NCI-H2081 treated with DMSO at 0.1 percent for 48 hours (cell line): ENCODE measurements around the gene CNPPD1.

Source experiments
- DNase-seq: peaks from one replicate; lab custom pipeline; 2025; lab: John Stamatoyannopoulos, UW

Gene CNPPD1

DNA sequence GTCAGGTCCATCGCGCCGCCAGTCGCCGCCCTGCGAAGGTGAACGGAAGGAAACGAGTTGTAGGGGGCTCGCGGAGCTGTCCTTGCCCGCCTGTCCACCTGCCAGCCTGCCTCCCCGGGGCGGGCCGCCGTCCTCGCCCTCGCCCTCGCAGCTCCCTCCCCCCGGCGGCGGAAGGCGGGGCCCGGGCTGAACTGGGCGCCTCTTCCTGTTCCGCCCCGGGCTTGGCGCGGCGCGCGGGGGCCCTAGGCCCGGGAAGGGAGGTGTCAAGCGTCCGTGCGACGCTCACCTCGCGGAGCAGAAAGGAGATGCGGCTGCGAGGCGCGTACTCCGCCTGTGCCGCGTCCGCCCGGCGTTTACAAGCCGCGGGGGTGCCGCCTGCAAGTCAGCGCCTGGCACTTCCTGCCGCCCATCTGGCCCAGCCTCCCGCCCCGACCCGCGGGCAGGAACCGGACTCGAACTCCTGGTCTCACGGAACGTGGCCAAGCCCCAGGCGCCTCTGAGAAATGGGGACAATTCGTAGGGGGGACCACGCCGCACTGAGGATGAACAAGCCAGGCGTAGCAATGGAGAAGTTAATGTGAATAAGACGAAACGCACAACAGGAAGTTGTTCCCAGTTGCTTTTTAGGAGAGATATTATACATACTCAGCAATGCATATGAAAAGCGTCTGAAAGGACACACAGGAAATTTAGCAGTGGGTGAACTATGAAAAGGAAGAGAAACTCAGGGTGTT lies at the start of gene CNPPD1:
CNPPD1 (minus strand) TSS at position 108 of the 734 bp plus-strand sequence; CDS start at position 11, 97 bp downstream.
- DNase-seq, result peak; percentile 51

GRCh38 chr2:219225350-219225749 lies 48.6 kb upstream of the CNPPD1 start:
- DNase-seq, result no peak

- DNase-seq, result no peak
Measured at GRCh38 chr2:219223831-219224610, 47.3 kb upstream of the CNPPD1 start.

GRCh38 chr2:219221957-219222518 lies 45.3 kb upstream of the CNPPD1 start:
- DNase-seq, result no peak

GRCh38 chr2:219220652-219221402 lies 44.1 kb upstream of the CNPPD1 start:
- DNase-seq, result no peak

- no peak for DNase-seq
Measured at GRCh38 chr2:219219784-219220532, 43.2 kb upstream of the CNPPD1 start.

DNA sequence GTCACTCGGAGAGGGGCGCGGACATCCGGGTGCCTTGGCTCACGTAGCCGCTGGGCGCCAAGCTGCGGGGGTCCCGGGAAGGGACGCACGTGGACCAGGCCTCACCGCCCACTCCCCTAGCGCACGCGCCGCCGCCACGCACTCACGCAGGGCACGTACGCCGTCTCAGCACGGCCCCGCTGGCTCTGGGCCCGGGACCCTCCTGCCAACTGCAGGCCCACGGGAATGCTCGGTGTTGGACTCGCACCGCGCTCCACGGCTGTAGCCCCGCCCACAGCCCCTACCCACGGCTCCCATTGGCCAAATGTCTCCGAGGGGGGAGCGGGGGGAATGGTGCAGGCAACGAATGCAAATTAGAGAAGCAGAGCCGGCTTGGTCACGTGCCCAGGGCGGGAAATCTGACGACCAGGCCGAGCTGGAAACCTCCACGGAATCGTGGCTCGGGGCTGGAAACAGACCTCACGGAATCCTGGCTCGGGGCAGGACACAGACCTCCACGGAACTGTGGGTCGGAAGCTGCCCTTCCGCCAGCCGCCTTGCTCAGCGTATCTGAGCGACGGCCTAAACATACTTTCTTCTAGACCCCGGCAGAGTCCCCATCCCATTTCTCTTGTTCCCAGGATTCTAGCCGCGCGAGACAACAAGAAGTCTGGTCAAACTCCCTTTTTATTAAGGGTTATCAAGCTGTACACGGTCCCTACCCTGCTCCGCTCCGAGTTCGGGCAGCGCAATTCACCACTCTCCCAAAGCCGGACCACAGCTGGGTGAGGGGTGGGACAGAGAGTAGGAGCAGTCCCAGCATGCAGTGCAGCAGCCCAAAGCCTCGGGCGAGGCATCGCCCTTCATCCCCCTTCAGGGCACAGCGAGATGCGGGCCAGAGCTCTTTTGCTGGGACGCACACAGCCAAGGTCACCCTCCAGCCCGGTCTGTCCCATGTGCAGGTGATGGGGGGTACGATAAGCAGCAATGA lies 42.3 kb upstream of the CNPPD1 start, which contains the start of gene ABCB6:
ABCB6 (minus strand) TSS at position 227 of the 970 bp plus-strand sequence. CDS start 285 bp downstream, outside the sequence.
- peak; percentile 66 for DNase-seq

DNA sequence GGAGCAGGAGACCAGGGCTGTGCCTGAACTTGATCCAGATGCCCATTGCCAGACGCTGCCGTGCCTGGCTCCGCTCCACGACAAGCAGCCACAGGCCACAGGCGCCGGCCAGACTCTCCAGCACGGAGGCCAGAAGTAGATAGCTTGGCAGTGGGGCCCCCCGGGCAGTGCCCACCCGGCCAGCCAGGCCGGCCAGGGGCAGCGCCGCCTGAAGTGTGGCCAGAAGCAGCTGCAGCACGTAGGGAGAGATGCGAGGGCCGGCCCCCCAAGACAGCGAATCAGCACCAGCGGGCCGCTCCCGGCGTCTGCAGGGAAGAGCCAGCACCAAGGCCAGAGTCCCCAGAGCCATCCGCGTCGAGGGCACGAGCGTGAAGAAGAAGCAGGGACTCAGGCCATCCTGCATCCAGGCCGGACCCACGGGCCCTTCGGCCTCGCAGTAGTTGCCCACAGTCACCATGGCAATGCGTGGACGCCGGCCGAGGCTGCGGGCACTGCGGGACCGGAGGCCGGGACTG lies 41.5 kb upstream of the CNPPD1 start:
- DNase-seq, result no peak

DNA sequence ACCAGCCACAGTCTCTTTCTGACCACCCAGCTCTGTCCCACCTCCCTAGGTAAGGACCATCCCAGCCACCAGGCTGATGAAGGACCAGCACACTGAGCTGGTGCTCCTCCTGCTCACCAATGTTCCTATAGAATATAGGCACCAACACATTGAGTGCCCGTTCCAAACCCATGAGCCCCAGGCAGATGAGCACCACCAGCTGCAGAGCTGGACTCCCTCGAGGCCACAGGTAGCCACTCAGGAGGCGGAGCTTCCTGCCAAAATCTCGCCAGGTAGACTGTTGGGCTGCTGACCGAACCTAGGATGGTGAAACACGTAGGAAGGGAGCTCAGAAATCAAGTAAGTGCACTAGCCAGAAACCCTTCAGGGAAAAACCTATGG lies 39.8 kb upstream of the CNPPD1 start:
- no peak for DNase-seq

DNA sequence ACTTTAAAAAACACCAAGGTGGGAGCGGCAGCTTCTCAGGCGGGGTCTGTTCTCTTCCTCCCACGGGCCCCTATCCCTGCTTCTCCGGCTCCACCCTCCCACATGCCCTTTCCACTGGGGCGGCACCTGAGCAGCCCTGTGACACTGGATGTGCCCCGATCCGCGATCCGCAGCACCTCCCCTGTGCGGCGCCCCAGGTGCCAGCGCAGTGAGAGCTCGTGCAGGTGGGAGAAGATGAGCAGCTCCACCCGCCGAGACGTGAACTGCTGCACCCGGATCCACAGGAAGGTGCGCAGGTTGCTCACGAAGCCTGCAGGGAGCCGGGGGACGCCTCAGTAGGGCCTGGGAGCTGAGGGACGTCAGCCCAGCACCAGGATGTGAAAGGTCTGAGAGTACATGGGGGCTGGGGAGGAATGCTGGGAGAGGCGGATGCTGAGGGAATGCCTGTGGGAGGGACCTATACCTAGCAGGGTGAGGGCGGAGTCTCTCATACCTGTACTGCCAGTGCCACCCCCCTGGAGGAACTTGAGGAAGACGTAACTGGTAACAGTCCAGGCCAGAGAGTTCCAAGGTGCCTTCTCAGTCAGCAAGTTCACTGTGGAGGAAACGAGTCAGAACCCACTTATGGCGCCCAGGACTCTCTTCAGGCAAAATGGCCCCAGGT lies 39.3 kb upstream of the CNPPD1 start:
- no peak for DNase-seq

- no peak for DNase-seq
Measured at GRCh38 chr2:219214786-219215185, 38.1 kb upstream of the CNPPD1 start.

DNA sequence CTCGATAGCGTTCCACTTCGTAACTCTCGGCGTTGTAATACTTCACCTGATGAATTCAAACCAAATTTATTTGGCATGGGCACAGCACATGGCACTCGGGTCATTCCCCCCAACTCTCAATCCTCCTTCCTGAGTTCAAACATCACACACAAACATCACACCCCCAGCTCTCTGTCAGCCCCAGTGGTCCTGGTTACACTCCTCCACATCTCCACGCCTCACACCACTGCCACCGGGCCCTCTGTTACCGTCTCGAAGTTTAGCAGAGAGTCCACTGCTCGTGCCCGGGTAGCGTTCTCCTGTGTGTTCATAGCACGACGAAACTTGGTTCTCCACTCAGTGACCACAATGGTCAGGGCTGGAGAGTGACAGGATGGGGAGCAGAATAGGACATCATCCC lies 37.4 kb upstream of the CNPPD1 start:
- no peak for DNase-seq

DNA sequence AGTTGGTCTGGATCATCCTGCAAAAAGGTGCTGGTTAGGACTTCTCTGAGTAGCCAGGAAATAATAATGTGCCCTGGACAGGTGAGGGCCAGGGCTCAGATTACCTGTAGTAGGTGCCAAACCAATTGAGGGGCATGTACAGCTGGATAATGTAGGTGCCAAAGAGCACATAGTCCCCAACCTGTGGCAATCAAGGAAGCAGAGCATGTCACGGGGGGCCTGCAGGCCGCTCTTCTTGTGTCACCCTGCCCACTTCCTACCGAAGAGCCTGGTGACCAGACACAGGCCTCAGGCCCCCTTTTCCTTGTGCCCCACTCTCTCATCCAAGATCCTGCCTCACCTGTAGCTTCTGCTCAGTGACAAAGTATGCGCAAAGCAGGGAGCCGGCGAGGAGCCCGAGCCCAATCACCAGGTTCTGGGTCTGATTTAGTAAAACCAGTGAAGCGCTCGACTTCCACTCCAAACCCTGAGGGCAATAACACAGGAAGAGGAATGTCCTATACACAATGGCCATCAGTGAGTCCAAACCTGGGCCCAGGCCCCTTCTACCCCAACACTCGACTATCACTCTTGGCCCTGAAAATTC lies 36.9 kb upstream of the CNPPD1 start:
- DNase-seq, result no peak

DNA sequence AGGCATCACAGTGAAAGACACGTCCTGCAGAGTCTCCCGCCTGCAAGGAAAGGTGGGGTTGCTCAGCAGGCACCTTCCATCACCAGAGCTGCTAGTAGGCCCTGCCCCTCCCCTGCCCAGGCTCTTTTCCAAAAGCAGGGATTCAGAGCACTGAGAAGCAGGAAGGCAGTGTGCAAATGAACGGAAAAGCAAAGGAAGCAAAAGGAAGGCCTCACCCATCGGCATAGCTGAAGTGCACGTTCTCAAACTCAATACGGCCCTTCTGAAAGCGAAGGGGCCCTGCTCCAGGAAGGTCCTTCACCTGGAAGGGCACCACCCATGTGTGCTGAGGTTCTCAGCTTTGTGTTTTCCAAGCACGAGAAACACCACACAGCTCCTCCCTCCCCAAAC lies 36.3 kb upstream of the CNPPD1 start:
- DNase-seq, result no peak

DNA sequence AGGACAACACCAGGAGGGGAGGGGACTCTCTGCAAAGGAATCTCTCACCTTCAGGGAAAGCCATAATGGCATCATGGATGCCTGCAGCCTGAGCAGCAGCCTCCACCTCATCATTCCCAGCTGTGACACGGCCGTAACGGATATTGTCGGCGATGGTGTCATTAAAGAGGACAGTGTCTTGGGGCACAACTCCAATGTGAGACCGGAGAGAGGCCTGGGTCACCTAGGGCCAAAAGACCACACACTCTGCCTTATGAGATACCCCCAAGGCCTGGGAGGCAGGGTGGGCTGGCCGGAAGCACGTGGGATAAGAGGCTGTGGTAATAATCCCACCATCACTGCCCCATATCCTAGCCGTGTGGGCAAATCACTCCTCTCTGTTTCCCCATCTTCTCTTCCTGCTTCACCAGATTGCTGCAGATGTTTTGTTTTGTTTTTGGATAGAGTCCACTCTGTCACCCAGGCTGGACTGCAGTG lies 34.2 kb upstream of the CNPPD1 start:
- DNase-seq, result no peak

- no peak for DNase-seq
Measured at GRCh38 chr2:219210196-219210885, 33.6 kb upstream of the CNPPD1 start.

- DNase-seq, result no peak
Measured at GRCh38 chr2:219209236-219210195, 32.8 kb upstream of the CNPPD1 start.
